Muscle of arm (tissue), 12 donors: ENCODE data around the gene PRKN. TPM values are rescaled to one million over a fixed set of nuclear protein-coding genes. Genes with fewer than 3 reads are reported as not detected.

Experiments
- DNase-seq: peaks from one replicate; pipeline ENCODE4 v3.0.0-alpha.2; 2013
- polyA plus RNA-seq, 12 donors: library from polyadenylated mRNA; unstranded; fragments of 120-200 nt; gene quantifications; one replicate each; pipeline ENCODE4 v1.2.1, GENCODE V29; 2013; ENCODE audit not compliant: insufficient read length in 12 of 12

The PRKN gene
- polyA plus RNA-seq, 12 donors: 2.6 to 5.4 (median 3.9) TPM; not detected in 2

DNA sequence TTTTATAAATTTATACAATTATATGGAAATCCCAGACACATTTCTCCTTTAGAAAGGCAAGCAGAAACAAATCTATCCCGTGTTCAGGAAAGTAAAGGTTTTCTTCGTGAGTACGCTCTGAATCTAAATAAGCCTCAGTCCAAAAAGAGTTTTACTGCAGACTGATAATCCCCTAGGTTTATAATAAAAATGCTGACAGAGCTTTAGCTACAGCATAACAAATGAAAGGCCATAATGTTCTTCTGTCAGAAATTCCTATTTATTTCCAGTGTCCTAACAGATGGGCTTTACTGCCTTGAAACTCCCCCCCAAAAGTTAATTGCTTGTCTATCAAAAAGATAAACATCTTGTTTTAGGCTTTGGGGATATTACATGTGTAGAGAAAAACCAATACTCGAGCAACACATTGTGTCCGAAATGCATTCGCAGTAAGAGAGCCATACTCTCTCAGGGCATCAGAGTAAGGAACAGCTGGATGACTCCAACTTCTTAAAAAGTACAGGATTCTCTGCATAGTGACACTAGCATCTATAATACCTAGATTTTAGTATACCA lies 109.0 kb downstream of the PRKN start:
- DNase-seq: no peak

DNA sequence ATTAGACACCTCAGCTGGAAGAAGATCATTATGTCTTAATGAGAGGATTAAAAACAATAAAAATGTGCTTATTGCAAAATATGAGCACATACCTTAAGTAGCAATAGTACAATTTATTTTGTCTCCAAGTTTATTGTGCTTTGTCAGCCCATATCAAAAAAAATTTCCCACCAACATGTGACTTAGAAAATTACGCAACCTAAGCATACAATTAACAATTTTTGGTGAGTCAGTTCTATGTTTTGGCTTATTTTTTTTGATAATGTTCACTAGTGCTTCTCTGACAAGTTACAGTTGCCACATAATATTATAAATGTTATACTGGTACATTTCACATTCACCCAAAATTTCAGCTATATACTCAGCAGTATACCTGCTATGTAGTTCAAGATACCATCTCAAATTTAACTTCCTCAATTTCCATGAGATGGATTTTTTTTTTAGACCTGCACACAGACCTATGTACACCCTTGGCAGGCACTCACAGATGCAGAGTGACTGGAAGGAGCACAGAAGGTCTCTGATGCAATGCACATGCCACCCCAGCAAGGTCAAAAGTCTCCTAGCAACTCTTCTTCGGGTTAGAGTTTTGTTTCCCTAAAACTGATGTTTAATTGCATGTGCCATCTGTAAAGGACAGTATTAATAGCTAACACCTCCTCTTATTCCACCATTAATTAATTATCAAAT lies 112.4 kb downstream of the PRKN start:
- DNase-seq: no peak

DNA sequence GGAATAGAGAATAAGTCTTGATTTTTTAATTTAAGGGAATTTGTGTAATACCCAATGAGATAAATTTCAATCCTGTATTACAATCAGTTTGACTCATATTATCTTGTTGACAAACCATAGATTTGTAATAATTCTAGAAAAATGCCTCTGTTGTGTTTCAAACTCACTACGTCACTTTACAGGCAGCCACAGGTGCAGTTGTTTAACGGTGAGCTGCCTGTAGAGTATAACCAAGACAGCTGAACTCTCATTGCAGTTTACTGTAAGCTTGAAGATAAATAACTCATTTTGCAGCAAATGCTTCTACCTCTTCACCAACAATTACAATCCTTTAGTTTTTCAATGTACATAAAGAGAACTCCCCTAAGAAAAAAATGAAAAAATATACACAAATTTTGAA lies 114.3 kb downstream of the PRKN start:
- no peak for DNase-seq

DNA sequence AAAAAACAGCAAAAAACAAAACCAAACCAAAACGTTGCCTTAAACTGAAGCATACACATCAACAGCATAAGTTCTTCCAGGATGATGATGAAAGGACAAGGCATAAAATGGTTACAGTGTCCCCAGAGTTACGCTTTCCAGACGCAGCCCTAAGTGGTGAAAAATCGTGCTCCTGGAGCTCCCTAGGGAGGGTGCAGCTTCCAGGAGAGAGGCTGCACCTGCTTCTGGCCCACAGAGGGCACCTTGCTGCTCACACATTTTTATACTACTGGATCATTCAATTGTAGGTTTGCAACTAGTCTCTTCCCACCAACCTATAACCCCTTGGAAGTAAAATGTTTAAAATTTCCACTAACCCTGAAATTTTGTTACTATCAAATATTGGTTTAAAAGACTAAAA lies 115.0 kb downstream of the PRKN start:
- no peak for DNase-seq

DNA sequence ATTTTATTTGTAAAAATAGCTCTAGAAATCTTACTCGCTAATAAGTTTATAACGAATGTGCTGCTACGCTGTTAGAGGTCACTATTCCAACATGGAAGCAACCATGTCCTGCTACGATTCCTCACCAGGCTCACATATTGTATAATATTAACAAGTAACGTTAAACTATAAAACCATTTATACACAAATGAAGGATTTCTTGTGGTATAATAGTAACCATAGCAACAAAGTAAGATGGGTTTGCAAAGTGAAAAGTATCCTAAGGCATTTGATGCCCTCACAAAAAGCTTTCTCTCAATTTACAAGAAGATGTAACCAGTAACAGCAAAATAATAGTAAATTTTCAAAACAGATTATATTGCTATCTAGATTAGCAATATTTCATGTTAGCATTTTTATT lies 117.2 kb downstream of the PRKN start:
- no peak for DNase-seq

DNA sequence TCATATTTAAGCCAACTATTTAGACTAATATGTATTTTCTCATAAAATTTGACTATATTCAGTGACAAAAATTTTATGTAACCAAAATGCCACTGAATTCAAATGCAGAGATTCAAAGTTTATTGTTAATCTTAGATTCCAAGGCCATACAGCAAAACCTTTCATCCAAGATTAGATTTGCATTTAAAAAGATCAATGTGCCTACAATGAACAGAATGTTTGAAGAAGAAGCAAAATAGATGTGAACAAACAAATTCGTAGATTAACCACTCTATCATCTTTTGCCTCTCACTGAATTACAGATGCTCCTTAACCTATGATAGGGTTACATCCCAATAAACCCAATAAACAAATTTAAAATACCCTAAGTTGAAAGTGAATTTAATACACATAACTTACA lies 121.7 kb downstream of the PRKN start:
- DNase-seq: no peak

DNA sequence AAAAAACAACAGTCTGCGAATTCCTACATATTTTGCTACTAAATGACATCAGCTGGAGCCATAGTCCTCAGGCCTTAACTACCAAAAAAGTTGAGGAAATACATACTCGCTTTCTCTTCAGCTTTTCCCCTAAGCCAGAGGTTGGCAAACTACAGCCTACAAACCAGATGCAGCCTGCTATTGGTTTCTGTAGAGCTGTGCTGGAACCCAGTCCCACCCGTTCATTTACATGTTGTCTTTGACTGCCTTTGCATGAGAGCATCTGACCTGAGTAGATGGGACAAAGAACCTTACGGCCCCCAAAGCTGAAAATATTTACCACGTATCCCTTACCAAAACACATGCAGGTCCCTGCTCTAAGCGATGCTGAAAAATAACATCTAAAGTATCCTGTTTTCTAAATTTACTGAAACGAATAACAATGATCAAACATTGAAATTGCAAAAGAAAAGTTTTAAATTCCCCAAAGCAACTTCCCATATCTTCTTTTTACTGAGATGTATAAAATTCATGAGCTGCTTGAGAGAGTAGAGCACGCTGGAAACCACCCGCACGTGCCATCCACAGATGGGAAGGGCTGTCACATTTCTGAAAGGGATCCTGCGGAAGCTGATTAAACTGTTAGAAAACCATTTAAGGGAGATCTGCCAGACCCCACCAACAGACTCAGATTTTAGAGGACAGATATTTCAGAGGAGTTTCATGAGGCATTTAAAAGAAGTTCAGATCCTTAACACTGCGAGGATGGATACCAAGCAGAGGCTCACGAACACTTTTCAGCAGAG lies 124.1 kb downstream of the PRKN start:
- DNase-seq: no peak

DNA sequence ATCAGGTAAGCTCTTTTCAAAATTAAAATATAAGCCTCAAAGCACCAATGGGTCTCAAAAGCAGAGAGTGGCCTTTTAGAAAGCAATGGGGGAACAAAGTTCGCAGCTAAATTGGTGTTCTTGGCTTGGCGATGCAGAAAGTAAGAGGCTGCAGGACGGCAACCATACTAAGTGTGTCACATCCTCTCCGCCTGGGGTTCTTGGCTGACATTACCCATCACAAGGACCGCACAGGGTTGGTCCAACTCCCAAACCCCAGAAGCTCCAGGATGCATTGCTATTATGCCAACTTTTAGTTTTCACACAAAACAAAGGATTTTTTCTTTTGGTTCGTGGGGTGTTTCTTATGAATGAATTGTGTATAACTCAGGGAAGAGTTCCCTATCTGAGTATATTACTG lies 124.8 kb downstream of the PRKN start:
- no peak for DNase-seq

DNA sequence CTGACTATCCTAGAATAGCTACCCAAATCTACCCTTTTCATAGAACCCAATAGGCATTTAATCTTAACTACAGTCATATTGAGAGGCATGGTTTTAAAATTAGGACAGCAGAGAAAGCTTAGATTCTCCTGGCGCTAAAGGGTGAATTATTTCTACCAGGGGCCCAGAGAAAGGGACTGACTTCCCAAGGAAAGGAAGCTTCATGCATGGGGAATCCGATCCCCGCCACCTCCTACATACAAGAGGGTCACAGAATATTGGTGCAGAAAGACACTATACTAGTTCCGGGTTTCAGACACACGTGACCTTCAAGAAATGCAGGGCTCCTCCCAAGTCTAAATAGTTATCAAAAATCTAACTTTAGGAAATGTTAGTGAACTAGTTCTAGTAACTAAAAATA lies 130.9 kb downstream of the PRKN start:
- no peak for DNase-seq

DNA sequence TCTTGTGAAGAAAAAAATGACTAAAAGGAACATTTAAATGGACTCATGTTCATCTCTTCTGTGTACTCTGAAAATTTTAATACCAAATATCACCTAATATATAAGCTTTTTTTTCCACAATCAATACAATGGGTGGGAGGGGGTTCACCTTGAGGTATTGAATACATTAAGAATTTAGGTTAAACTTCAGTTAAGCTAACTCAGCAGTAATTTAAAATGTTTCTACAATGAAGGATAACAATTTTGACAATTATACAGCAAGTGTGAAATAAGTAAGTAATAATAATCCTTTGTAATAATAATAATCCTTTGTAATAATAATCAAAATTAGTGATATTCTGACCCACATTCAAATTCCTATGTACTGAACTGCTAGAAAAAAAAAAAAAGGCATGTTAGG lies 136.0 kb downstream of the PRKN start:
- no peak for DNase-seq

DNA sequence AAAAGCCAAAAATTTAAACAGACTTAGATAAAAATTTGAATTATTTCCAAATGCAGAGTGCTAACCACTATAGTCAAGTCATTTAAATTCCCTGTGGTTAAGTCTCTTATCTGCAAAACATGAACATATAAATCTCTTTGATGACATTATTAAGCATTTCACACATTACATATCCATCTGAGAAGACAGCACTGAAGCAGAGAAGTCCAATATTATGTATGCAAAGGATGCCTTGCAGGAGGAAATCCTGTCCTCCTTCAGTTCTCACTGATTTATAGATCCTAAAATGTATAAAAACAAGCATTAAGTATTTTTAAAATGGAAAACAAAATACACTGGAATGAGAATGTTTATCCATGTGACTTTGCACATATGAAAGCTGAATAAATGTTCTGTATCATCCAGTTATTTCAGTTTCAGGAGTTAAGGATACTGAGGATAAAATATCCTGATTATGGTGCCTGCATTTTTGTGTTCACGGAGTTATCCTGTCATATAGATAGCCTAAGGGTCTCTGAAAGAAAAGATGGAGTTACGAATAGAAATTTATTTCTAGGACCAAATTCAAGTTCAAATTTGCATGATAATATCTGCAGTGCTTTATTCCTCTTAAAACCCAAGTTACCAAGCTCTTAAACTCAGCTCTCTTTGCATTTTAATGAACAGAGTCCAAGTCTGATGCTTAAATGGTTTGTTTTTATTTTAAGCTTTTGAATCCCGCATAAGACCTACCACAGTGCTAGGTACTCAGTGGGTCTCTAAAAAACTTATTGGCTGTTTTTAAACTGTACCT lies 145.4 kb downstream of the PRKN start:
- no peak for DNase-seq

DNA sequence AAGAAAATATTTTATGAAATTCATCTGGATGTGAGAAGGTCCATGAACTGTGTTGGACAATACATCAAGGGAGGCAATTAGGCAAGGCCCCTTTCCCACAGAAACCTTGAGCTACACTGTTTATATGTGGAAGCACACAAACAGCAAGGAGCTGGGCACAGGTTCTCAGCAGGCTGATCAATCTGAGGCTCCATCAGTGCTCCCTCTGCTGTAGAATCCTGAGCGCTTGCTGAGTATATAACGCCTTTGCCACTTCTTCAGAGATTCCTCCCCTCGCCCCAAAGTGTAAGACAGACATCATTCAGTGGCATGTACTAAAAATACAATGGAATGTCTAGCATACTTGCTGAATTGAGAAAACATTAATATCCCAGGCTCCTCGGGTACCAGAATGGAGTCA lies 146.9 kb downstream of the PRKN start:
- DNase-seq: no peak

DNA sequence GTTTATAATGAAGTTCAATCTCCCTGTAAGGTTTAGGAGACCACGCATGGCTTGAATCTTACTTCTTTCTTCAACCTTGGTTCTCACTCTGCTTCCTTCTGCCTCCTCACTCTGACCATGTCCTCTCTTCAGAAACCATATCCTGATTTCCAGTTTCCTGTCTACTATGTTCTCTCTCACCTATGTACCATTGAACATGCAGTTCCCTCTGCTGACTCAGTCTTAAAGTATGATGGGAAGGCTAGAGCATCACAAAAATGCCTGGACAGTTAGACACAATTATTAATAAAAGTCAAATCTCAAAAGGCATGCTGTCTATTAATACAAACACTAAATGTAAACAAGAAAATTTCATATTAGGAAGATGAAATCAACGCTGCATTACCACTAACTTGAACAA lies 151.6 kb downstream of the PRKN start:
- DNase-seq: no peak

DNA sequence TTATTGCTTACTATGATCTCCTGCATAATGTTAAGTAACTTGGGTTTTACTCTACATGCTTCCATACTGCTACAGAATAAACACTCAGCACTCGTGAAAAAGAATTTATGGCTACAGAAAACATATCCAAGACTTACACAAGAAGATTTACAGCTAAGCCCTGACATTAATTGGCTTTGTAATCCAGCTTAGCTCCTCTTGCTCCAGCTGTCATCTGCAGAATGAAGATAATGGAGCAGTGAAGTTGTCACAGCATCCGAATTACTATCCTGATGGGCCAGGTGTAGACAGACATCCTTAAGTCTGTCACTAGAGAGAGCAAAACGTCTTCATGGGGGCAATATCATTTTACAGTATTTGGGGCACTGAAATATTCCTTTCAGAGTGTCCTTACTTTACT lies 155.3 kb downstream of the PRKN start:
- DNase-seq: no peak

DNA sequence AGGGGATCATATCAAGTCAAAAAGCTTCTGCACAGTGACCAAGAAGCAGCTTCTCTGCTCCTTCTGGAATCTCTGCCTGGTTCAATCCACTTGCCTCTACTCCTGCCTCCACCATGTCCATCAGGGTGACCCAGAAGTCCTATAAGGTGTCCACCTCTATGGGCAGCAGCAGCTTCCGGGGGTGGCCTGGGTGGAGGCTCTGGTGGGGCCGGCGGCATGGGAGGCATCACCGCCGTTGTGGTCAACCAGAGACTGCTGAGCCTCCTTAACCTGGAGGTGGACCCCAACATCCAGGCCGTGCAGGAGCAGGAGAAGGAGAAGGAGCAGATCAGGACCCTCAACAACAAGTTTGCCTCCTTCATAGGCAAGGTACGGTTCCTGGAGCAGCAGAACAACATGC lies 159.3 kb downstream of the PRKN start:
- no peak for DNase-seq

DNA sequence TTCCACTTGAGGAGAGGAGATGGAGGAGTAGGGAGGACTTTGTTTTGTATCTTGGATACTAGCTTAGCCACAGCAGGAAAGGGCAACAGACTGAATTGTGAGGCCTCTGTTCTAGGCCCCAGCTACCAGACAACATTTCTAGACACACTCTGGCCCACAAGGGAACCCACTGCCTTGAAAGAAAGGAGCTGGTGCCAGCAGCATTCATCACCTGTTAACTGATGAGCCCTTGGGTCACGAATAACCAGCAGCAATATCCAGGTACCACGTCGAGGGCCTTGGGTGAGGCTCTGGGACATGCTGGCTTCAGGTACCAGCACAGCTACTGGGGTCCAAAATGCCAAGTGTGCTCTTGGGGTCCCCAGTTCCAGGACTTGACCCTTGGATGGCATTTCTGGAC lies 165.5 kb downstream of the PRKN start:
- no peak for DNase-seq

DNA sequence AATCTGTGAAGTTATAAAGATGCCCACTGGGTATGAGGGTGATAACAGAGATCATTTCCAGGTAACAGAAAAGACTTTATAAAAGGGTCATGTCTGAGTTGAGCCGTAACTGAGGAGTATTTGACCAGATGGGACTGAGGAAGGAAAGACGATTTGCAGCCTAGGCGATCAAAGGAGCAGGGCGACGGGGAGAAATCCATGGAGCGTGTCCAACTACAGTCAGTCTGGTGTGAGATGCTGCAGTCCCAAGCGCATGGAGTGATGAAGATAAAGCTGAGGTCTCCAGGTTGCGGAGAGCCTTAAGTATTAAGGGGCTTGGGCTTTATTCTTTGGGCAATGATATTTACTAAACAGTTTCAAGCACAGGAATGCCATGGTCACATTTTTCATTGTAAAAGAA lies 166.7 kb downstream of the PRKN start:
- DNase-seq: no peak

DNA sequence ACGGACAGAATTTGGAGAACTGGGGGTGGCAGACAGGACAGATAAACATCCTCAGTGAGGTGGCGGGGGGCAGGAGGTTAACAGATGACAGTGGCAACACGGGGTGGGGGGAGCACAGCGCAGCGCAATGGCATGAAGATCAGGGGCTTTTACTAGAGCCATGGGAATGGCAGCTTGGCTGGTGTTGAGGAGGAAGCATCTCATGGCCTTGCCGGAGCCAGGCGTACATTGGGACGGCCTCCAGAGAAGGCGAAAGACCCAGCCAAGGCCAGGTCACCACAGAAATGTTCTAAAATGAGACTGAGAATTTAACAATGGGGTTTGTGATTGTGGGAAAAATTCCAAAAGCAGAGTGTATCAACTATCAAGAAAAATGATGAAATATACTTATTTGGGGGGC lies 173.0 kb downstream of the PRKN start:
- no peak for DNase-seq

DNA sequence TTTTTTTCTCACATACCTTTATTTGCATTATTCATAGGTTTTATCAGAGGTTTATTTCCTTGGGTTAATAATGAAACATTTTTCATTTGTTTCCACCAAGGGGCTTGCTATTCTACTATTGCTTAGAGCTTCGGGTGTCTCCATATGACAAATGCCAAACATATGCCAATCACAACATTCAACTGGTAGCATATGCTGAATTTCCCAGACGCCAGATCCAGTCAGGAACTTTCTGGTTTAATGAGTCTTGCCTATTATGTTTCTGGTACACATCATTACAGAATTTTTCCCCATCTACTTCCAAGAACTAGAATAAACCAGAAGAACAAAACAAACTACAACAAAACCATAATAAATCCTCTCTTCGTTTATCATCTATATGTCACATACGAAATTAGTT lies 180.7 kb downstream of the PRKN start:
- DNase-seq: no peak

DNA sequence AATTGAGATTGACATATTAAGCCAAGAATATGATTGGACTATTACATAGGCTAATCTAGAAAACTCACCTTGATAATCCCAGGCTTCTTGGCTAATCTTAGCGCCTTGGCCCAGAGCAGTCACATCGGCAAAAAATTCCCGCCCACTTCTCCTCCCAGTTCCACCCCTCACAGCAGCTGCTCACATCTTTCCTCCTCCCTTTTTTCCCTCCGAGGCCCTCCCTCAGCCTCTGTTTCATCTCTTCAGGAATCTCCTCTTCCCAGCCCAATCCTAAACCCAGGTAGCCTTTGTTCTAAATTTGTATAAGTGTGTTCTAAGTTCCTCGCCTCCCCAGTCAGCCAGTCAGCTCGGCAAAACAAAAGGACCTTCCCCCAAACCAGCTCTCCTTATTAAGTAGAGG lies 184.3 kb downstream of the PRKN start:
- no peak for DNase-seq

DNA sequence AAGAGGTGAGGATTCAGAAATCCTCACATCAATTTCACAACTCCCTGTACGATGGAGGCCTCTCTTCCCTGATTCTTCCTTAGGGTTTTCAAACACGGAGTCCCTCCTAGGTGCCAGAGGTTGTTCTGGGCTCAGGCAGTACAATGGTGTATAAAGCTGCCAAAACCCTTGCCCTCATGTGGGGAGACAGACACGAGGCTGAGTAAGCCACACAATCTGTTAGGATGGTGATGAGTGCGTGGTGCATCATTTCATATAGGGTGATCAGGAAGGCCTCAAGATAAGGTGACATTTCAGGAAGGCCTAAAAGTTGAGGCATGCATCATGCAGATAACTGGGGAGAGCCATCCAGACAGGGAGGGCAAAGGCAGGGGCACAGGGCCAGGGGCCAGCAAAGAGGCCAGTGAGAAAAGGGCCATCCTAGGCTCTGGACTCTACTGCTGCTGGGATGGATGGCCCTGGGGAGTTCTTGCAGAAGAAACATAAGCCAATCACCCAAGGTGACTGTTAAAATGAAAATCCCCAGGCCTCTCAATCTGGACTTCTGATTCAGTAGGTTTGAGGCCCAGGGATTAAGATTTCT lies 186.5 kb downstream of the PRKN start:
- DNase-seq: no peak

DNA sequence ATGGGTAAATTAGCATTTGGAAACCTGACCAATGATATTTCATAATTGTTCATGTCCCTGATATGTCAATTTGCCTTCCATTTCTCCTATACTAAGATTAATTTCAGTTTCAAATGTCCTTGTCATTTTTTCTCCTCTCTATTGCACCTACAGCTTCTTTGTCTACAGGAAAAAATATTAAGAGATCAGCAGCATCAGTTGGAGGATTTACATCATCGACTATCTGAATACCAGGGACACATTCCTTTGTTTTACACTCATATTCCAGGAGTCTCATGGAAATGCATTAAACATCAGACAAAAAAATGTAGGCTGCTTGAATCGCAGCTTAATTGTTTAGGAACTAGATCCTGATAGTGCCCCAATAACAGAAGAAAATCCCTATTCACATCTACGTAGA lies 188.2 kb downstream of the PRKN start:
- no peak for DNase-seq
